NCI-H1694 (cell line): ENCODE measurements around the gene CPT1A.

Source experiments
- DNase-seq: peaks from one replicate; lab custom pipeline; 2025; lab: John Stamatoyannopoulos, UW

Gene CPT1A

GRCh38 chr11:68757711-68758110, 84.0 kb downstream of the CPT1A start:
- DNase-seq = no peak

GRCh38 chr11:68756171-68756766, 85.4 kb downstream of the CPT1A start:
- no peak for DNase-seq

- DNase-seq = no peak
These were observed 88.4 kb downstream of the CPT1A start for GRCh38 chr11:68753300-68753699.

GRCh38 chr11:68751331-68751856, 90.3 kb downstream of the CPT1A start, which contains the start of gene TESMIN:
TESMIN (minus strand) TSS chr11:68751520; CDS start chr11:68750660, 860 bp downstream.
- no peak for DNase-seq

- no peak for DNase-seq
These were observed 90.8 kb downstream of the CPT1A start for GRCh38 chr11:68751004-68751325.

- DNase-seq = no peak
These were observed 91.3 kb downstream of the CPT1A start for GRCh38 chr11:68750195-68751003.

- no peak for DNase-seq
These were observed 92.2 kb downstream of the CPT1A start for GRCh38 chr11:68749229-68750123.

GRCh38 chr11:68748061-68748460, 93.7 kb downstream of the CPT1A start:
- DNase-seq = no peak

- no peak for DNase-seq
These were observed 98.2 kb downstream of the CPT1A start for GRCh38 chr11:68743539-68743938.

GRCh38 chr11:68741463-68741862, 100.3 kb downstream of the CPT1A start:
- no peak for DNase-seq

- DNase-seq = no peak
These were observed 106.1 kb downstream of the CPT1A start for GRCh38 chr11:68735646-68736045.

- no peak for DNase-seq
These were observed 106.6 kb downstream of the CPT1A start for GRCh38 chr11:68735125-68735524.

GRCh38 chr11:68734111-68734510, 107.6 kb downstream of the CPT1A start:
- no peak for DNase-seq

- DNase-seq = no peak
These were observed 113.9 kb downstream of the CPT1A start for GRCh38 chr11:68727783-68728182.

GRCh38 chr11:68724293-68724692, 117.4 kb downstream of the CPT1A start:
- no peak for DNase-seq

- no peak for DNase-seq
These were observed 119.6 kb downstream of the CPT1A start for GRCh38 chr11:68722143-68722542.

GRCh38 chr11:68721075-68721474, 120.6 kb downstream of the CPT1A start:
- DNase-seq = no peak

- no peak for DNase-seq
These were observed 126.1 kb downstream of the CPT1A start for GRCh38 chr11:68715456-68716122.

GRCh38 chr11:68714060-68714856, 127.5 kb downstream of the CPT1A start:
- DNase-seq = no peak

GRCh38 chr11:68711114-68711513, 130.6 kb downstream of the CPT1A start:
- DNase-seq = no peak

GRCh38 chr11:68710409-68710808, 131.3 kb downstream of the CPT1A start:
- DNase-seq = no peak
